NCI-H526 treated with DMSO at 0.1 percent for 48 hours (cell line): ENCODE measurements around the gene RANBP10.

Experiments used
- DNase-seq: peaks from one replicate; lab custom pipeline; 2025; lab: John Stamatoyannopoulos, UW

RANBP10 gene

GRCh38 chr16:67825906-67826305, 19.5 kb upstream of the RANBP10 start:
- no peak for DNase-seq

- DNase-seq: no peak
These were observed 18.8 kb upstream of the RANBP10 start for GRCh38 chr16:67825119-67825518.

GRCh38 chr16:67822511-67822910, 16.2 kb upstream of the RANBP10 start:
- DNase-seq: no peak

GRCh38 chr16:67820608-67821259, 14.4 kb upstream of the RANBP10 start:
- no peak for DNase-seq

- no peak for DNase-seq
These were observed 8.2 kb upstream of the RANBP10 start for GRCh38 chr16:67814567-67814966.

GRCh38 chr16:67811899-67812298, 5.5 kb upstream of the RANBP10 start:
- DNase-seq: no peak

GRCh38 chr16:67807148-67807682, 855 bp upstream of the RANBP10 start:
- no peak for DNase-seq

- no peak for DNase-seq
These were observed 487 bp downstream of the RANBP10 start for GRCh38 chr16:67805718-67806427.

- DNase-seq: no peak
These were observed 1.4 kb downstream of the RANBP10 start for GRCh38 chr16:67804853-67805542.

GRCh38 chr16:67803894-67804293, 2.5 kb downstream of the RANBP10 start:
- no peak for DNase-seq

GRCh38 chr16:67801883-67802282, 4.5 kb downstream of the RANBP10 start:
- no peak for DNase-seq

- no peak for DNase-seq
These were observed 5.1 kb downstream of the RANBP10 start for GRCh38 chr16:67801241-67801640.

GRCh38 chr16:67800338-67800926, 5.9 kb downstream of the RANBP10 start:
- DNase-seq: no peak

GRCh38 chr16:67796099-67796718, 10.2 kb downstream of the RANBP10 start:
- DNase-seq: no peak

- no peak for DNase-seq
These were observed 16.3 kb downstream of the RANBP10 start for GRCh38 chr16:67790071-67790470.

GRCh38 chr16:67786491-67786890, 19.9 kb downstream of the RANBP10 start:
- no peak for DNase-seq

GRCh38 chr16:67783353-67783725, 23.0 kb downstream of the RANBP10 start:
- DNase-seq: no peak

- DNase-seq: no peak
These were observed 23.6 kb downstream of the RANBP10 start for GRCh38 chr16:67782567-67783352.

GRCh38 chr16:67781565-67781921, 24.8 kb downstream of the RANBP10 start:
- DNase-seq: no peak

GRCh38 chr16:67780847-67781564, 25.4 kb downstream of the RANBP10 start:
- DNase-seq: no peak
